Neural cell (in vitro differentiated cells): ENCODE measurements around the gene PCDH15.

Experiments used
- EP300 ChIP-seq: fragments of 450-650 bp; conservative IDR thresholded peaks from 2 replicates; pipeline ENCODE4 v1.6.1; 2014; ENCODE audit warnings: antibody characterized with exemption, mild to moderate bottlenecking, moderate library complexity; ENCODE audit not compliant: poor library complexity, severe bottlenecking
- EZH2 ChIP-seq: fragments of 200-600, 300-800 bp; shearing (Covaris generic), sonication (generic); IDR thresholded peaks from 2 replicates; pipeline ENCODE4 v1.6.1; 2014; ENCODE audit warnings: antibody characterized with exemption, low read length, borderline replicate concordance, mild to moderate bottlenecking; ENCODE audit not compliant: insufficient read depth, poor library complexity, severe bottlenecking
- MXI1 ChIP-seq: fragments of 450-650 bp; conservative IDR thresholded peaks from 2 replicates; pipeline ENCODE4 v1.6.1; 2014; ENCODE audit warnings: antibody characterized with exemption, mild to moderate bottlenecking; ENCODE audit not compliant: poor library complexity, severe bottlenecking
- POLR2AphosphoS5 ChIP-seq: IDR thresholded peaks from 2 replicates; pipeline ENCODE4 v1.6.1; 2012
- RAD21 ChIP-seq: fragments of 450-650 bp; conservative IDR thresholded peaks from 2 replicates; pipeline ENCODE4 v1.6.1; 2014; ENCODE audit warnings: antibody characterized with exemption, mild to moderate bottlenecking, moderate library complexity
- REST ChIP-seq: IDR thresholded peaks from 2 replicates; pipeline ENCODE4 v1.6.1; 2012; ENCODE audit warnings: borderline replicate concordance
- SMC3 ChIP-seq: fragments of 450-650 bp; conservative IDR thresholded peaks from 2 replicates; pipeline ENCODE4 v1.6.1; 2014; ENCODE audit warnings: antibody characterized with exemption, mild to moderate bottlenecking, moderate library complexity; ENCODE audit not compliant: poor library complexity
- TAF1 ChIP-seq: IDR thresholded peaks from 2 replicates; pipeline ENCODE4 v1.6.1; 2012; ENCODE audit warnings: low read depth
- TF ChIP-seq, protein P1 (sequence below): fragments of 450-650 bp; IDR thresholded peaks from 2 replicates; pipeline ENCODE4 v1.5.1; 2014; ENCODE audit warnings: antibody characterized with exemption, mild to moderate bottlenecking, moderate library complexity; ENCODE audit not compliant: poor library complexity, severe bottlenecking

- TF ChIP-seq, protein P1, sequence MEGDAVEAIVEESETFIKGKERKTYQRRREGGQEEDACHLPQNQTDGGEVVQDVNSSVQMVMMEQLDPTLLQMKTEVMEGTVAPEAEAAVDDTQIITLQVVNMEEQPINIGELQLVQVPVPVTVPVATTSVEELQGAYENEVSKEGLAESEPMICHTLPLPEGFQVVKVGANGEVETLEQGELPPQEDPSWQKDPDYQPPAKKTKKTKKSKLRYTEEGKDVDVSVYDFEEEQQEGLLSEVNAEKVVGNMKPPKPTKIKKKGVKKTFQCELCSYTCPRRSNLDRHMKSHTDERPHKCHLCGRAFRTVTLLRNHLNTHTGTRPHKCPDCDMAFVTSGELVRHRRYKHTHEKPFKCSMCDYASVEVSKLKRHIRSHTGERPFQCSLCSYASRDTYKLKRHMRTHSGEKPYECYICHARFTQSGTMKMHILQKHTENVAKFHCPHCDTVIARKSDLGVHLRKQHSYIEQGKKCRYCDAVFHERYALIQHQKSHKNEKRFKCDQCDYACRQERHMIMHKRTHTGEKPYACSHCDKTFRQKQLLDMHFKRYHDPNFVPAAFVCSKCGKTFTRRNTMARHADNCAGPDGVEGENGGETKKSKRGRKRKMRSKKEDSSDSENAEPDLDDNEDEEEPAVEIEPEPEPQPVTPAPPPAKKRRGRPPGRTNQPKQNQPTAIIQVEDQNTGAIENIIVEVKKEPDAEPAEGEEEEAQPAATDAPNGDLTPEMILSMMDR, result no peak
- no peak for TF ChIP-seq MXI1
- no peak for TF ChIP-seq POLR2AphosphoS5
- no peak for TF ChIP-seq TAF1
- TF ChIP-seq REST, result no peak
- TF ChIP-seq EP300, result no peak
- no peak for TF ChIP-seq EZH2
- TF ChIP-seq RAD21, result no peak
- TF ChIP-seq SMC3, result no peak
Measured at GRCh38 chr10:54681136-54681535, 119.9 kb downstream of the PCDH15 start.
